ENCODE results near the gene DPF3.

- no peak for TF ChIP-seq CTCF (IDR thresholded peaks at IDR 0.05; ENCODE audit: insufficient read depth, low read length, poor library complexity, severe bottlenecking)
- no peak for TF ChIP-seq EZH2phosphoT487 (conservative IDR thresholded peaks at IDR 0.05; ENCODE audit: low read length)
These were observed 211.7 kb downstream of the DPF3 start for GRCh38 chr14:72682188-72682587.
